IMR-90 (cell line): ENCODE measurements around the gene KDM5B. TPM values are rescaled to one million over a fixed set of nuclear protein-coding genes. Genes with fewer than 3 reads are reported as not detected.

Source experiments
- ATAC-seq: fragments of 200-7000 bp; cut with Tn5 transposase; 2 replicates; pipeline ENCODE4 v1.9.1; 2020; ENCODE audit warnings: low read depth, mild to moderate bottlenecking, moderate library complexity
- BruUV-seq: library from RNA; stranded (reverse); fragments of 400-500 nt; replicated peaks from 2 replicates; lab custom pipeline; 2021; lab: Mats Ljungman, UMichigan
- CTCF ChIA-PET: fragments of 300-600 bp; formaldehyde crosslinking; extraction: SDS; loops from one replicate; lab custom pipeline; 2021; ENCODE audit warnings: antibody characterized with exemption; lab: Yijun Ruan, JAX
- POLR2A ChIA-PET: fragments of 300-600 bp; sonication (Branson Sonifier 250); formaldehyde crosslinking; loops from one replicate; lab custom pipeline; 2022; ENCODE audit warnings: antibody characterized with exemption; ENCODE audit not compliant: unreplicated experiment; lab: Charles Lee
- DNase-seq: peaks from one replicate; pipeline ENCODE4 v3.0.0; 2013
- H2AFZ ChIP-seq: replicated peaks from 2 replicates; pipeline ENCODE3; 2013; ENCODE audit warnings: low read length, mild to moderate bottlenecking; ENCODE audit not compliant: poor library complexity
- H2AK5ac ChIP-seq: 2 replicates; pipeline ENCODE4 v1.6.1; 2013; ENCODE audit warnings: low read depth, low read length, inconsistent platforms
- H2AK9ac ChIP-seq: replicated peaks from 2 replicates; pipeline ENCODE3; 2013; ENCODE audit warnings: mild to moderate bottlenecking, low read depth, low read length, moderate library complexity; ENCODE audit not compliant: poor library complexity
- H2BK120ac ChIP-seq: 2 replicates; pipeline ENCODE4 v1.6.1; 2013; ENCODE audit warnings: low read depth, low read length, inconsistent platforms
- H2BK15ac ChIP-seq: 3 replicates; pipeline ENCODE4 v1.6.1; 2013; ENCODE audit warnings: low read depth, low read length, inconsistent platforms
- H2BK20ac ChIP-seq: 2 replicates; pipeline ENCODE4 v1.6.1; 2013; ENCODE audit warnings: low read depth, mild to moderate bottlenecking, inconsistent platforms, low read length, moderate library complexity
- H2BK5ac ChIP-seq: 2 replicates; pipeline ENCODE4 v1.6.1; 2013; ENCODE audit warnings: mild to moderate bottlenecking, low read depth, low read length, inconsistent platforms; ENCODE audit not compliant: poor library complexity, severe bottlenecking
- H3K14ac ChIP-seq: replicated peaks from 2 replicates; pipeline ENCODE4 v1.6.1; 2013; ENCODE audit warnings: low read depth, low read length, inconsistent platforms
- H3K18ac ChIP-seq: 2 replicates; pipeline ENCODE4 v1.6.1; 2013; ENCODE audit warnings: low read depth, low read length, control low read depth
- H3K23ac ChIP-seq: 2 replicates; pipeline ENCODE4 v1.6.1; 2013; ENCODE audit warnings: low read depth, low read length, inconsistent platforms
- H3K27ac ChIP-seq: 2 replicates; pipeline ENCODE4 v1.5.1; 2013; ENCODE audit warnings: mild to moderate bottlenecking, control low read depth, low read length; ENCODE audit not compliant: insufficient read depth
- H3K27me3 ChIP-seq: 2 replicates; pipeline ENCODE4 v1.6.1; 2013; ENCODE audit warnings: low read length; ENCODE audit not compliant: control insufficient read depth, insufficient read depth
- H3K36me3 ChIP-seq: 2 replicates; pipeline ENCODE4 v1.6.1; 2013; ENCODE audit warnings: low read length, mixed read lengths; ENCODE audit not compliant: control insufficient read depth, insufficient read depth
- H3K4ac ChIP-seq: 2 replicates; pipeline ENCODE4 v1.6.1; 2013; ENCODE audit warnings: low read depth, low read length, inconsistent platforms
- H3K4me1 ChIP-seq: 2 replicates; pipeline ENCODE4 v1.6.1; 2013; ENCODE audit warnings: low read length, mixed read lengths; ENCODE audit not compliant: control insufficient read depth, insufficient read depth
- H3K4me2 ChIP-seq: 2 replicates; pipeline ENCODE4 v1.6.1; 2013; ENCODE audit warnings: low read depth, mild to moderate bottlenecking, control low read depth, low read length, moderate library complexity
- H3K4me3 ChIP-seq: 2 replicates; pipeline ENCODE4 v1.5.1; 2013; ENCODE audit warnings: low read depth, mild to moderate bottlenecking, control low read depth, low read length, moderate library complexity; ENCODE audit not compliant: insufficient read depth
- H3K56ac ChIP-seq: 2 replicates; pipeline ENCODE4 v1.6.1; 2013; ENCODE audit warnings: low read length, inconsistent platforms; ENCODE audit not compliant: insufficient read depth; ENCODE audit errors: extremely low read depth
- H3K79me1 ChIP-seq, 2 experiments: 2 replicates each; pipeline ENCODE4 v1.6.1; 2013; ENCODE audit warnings: low read length in 2 of 2, inconsistent platforms in 1 of 2, low read depth in 1 of 2
- H3K9ac ChIP-seq: 2 replicates; pipeline ENCODE4 v1.6.1; 2013; ENCODE audit warnings: low read depth, low read length, control low read depth
- H3K9me1 ChIP-seq: 2 replicates; pipeline ENCODE4 v1.6.1; 2013; ENCODE audit warnings: low read length, inconsistent platforms; ENCODE audit not compliant: insufficient read depth
- H3K9me3 ChIP-seq: 2 replicates; pipeline ENCODE4 v1.6.1; 2013; ENCODE audit warnings: low read length; ENCODE audit not compliant: control insufficient read depth, insufficient read depth
- H4K20me1 ChIP-seq: 2 replicates; pipeline ENCODE4 v1.6.1; 2013; ENCODE audit warnings: low read length, inconsistent platforms; ENCODE audit not compliant: insufficient read depth
- H4K5ac ChIP-seq: 2 replicates; pipeline ENCODE4 v1.6.1; 2013; ENCODE audit warnings: mild to moderate bottlenecking, low read depth, low read length, control low read depth
- H4K8ac ChIP-seq, 2 experiments: 2 replicates each; pipeline ENCODE4 v1.6.1; 2013; ENCODE audit warnings: low read depth in 2 of 2, low read length in 2 of 2, control low read depth in 1 of 2, inconsistent platforms in 1 of 2
- H4K91ac ChIP-seq: 2 replicates; pipeline ENCODE4 v1.6.1; 2013; ENCODE audit warnings: low read depth, low read length, inconsistent platforms; ENCODE audit not compliant: insufficient read depth
- CHD1 ChIP-seq: IDR thresholded peaks from 2 replicates; pipeline ENCODE4 v1.6.1; 2012; ENCODE audit warnings: low read depth, low read length, improper control_type of control experiment
- USF2 ChIP-seq: fragments of 150-350 bp; IDR thresholded peaks from 2 replicates; pipeline ENCODE4 v1.6.1; 2017; ENCODE audit warnings: mild to moderate bottlenecking, antibody characterized with exemption, low read length, low read depth
- WGBS, 2 experiments: methylation state at CpG; one replicate each; pipeline versions ENCODE4 v1.1.5 to v1.1.7; 2013; ENCODE audit warnings: missing lambda C conversion rate in 2 of 2; ENCODE audit not compliant: insufficient read length in 1 of 2; ENCODE audit errors: extremely low coverage in 2 of 2; 5-methylcytosine and 5-hydroxymethylcytosine counted together
- dilution Hi-C: fragments of 300-500 bp; cut with HindIII; formaldehyde crosslinking; loops from one replicate; pipeline ENCODE4 v1.14.3; 2018; ENCODE audit warnings: low sequenced_read_pairs; ENCODE audit not compliant: unreplicated experiment
- in situ Hi-C: fragments of 300-500 bp; cut with MboI; formaldehyde crosslinking; loops from 3 replicates; pipeline ENCODE4 v1.14.3; 2019; ENCODE audit warnings: low sequenced_read_pairs, inconsistent platforms, mixed read lengths
- intact Hi-C: fragments of 100-400 bp; cut with micrococcal nuclease; formaldehyde crosslinking; loops from 2 replicates; pipeline ENCODE4 v1.10.0; 2022
- polyA plus RNA-seq, 3 experiments: library from polyadenylated mRNA; depleted of rRNA; stranded (reverse); fragments of >200 nt; gene quantifications; 2 replicates each; pipeline ENCODE4 v1.2.3, GENCODE V29; 2012; ENCODE audit warnings: low replicate concordance in 1 of 3
- total RNA-seq: library from RNA; depleted of rRNA; stranded (reverse); fragments of >200 nt; gene quantifications from 2 replicates; pipeline ENCODE4 v1.2.3, GENCODE V29; 2012

KDM5B gene
- total and polyA plus RNA-seq, 2 of the 4 experiments (the other 2 are of a cell fraction), result 28.8 to 82.1 TPM

GRCh38 chr1:202689493-202690342 is 118.5 kb downstream of the KDM5B start:
- Histone ChIP-seq H3K4me3 (no peak overlapping the region), H2AFZ (no peak overlapping the region), H2BK20ac (no peak overlapping the region), H3K27me3 (peaks cover 64% of the 10 kb centered on the region), H2AK5ac (no peak overlapping the region), H2BK120ac (no peak overlapping the region), H2BK5ac (no peak overlapping the region), H4K8ac (no peak overlapping the region), H3K4me2 (no peak overlapping the region), H2BK15ac (no peak overlapping the region), H4K91ac (no peak overlapping the region), H3K79me1 (no peaks in the 10 kb centered on the region), H3K18ac (no peak overlapping the region), H3K27ac (no peak overlapping the region), H3K9ac (no peak overlapping the region), H3K56ac (no peak overlapping the region), H3K4me1 (no peaks in the 10 kb centered on the region), H4K5ac (no peak overlapping the region), H3K14ac (no peak overlapping the region), H3K9me3 (no peaks in the 10 kb centered on the region), H2AK9ac (no peak overlapping the region), H3K9me1 (0 out of 2 replicates have a peak, but pooled peaks cover 3% of the 10 kb centered on the region), H3K4ac (no peak overlapping the region), H3K23ac (no peak overlapping the region), H3K36me3 (no peaks in the 10 kb centered on the region), H4K20me1 (no peaks in the 10 kb centered on the region)
- in situ Hi-C loops (no loop called here), intact Hi-C loops (no loop called here), dilution Hi-C loops (no loop called here)
- ChIA-PET CTCF (interaction anchor here (0.6 kb wide), 1 partner anchor 263 kb away, joined by 3 read pairs; no protein-coding TSS in a partner anchor), POLR2A (no interaction called here)
- BruUV-seq, result no TSS peak
- DNase-seq (no peak), ATAC-seq (no peak)
- 69% methylated on average over 2 of the region's 9 CpGs; no CpG with 5 or more reads in 1 of the 2 experiments for WGBS, 2 experiments
- no peak for TF ChIP-seq USF2
- TF ChIP-seq CHD1, result no peak
